Measurements from ENCODE around the gene PIGM. TPM values are rescaled to one million over a fixed set of nuclear protein-coding genes. Genes with fewer than 3 reads are reported as not detected.

PIGM gene
- total RNA-seq, 1 donor from 2014 or later, result 6.5 TPM

GRCh38 chr1:159986093-159986492 is 45.7 kb downstream of the PIGM start:
- Mint-ChIP-seq H3K36me3 (ENCODE audit: low read depth) (peaks cover 7% of the 10 kb centered on the region), H3K27me3 (ENCODE audit: low read depth) (peaks cover 58% of the 10 kb centered on the region), H3K4me3 (ENCODE audit: unreplicated experiment) (no peak overlapping the region), H3K27ac (ENCODE audit: unreplicated experiment) (no peak overlapping the region), H3K9me3 (ENCODE audit: low read depth) (peaks cover 3% of the 10 kb centered on the region), H3K4me1 (ENCODE audit: low read depth) (no peaks in the 10 kb centered on the region)
- TF ChIP-seq, protein P1, sequence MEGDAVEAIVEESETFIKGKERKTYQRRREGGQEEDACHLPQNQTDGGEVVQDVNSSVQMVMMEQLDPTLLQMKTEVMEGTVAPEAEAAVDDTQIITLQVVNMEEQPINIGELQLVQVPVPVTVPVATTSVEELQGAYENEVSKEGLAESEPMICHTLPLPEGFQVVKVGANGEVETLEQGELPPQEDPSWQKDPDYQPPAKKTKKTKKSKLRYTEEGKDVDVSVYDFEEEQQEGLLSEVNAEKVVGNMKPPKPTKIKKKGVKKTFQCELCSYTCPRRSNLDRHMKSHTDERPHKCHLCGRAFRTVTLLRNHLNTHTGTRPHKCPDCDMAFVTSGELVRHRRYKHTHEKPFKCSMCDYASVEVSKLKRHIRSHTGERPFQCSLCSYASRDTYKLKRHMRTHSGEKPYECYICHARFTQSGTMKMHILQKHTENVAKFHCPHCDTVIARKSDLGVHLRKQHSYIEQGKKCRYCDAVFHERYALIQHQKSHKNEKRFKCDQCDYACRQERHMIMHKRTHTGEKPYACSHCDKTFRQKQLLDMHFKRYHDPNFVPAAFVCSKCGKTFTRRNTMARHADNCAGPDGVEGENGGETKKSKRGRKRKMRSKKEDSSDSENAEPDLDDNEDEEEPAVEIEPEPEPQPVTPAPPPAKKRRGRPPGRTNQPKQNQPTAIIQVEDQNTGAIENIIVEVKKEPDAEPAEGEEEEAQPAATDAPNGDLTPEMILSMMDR (IDR thresholded peaks at IDR 0.05), result no peak
- no peak for DNase-seq (ENCODE audit: low spot score)

- H3K4me3 Mint-ChIP-seq (ENCODE audit: unreplicated experiment), result no peak overlapping the region
- H3K27me3 Mint-ChIP-seq (ENCODE audit: low read depth), result peaks cover 58% of the 10 kb centered on the region
- no peak for DNase-seq (ENCODE audit: low spot score)
- H3K36me3 Mint-ChIP-seq (ENCODE audit: low read depth), result peaks cover 9% of the 10 kb centered on the region
- no peaks in the 10 kb centered on the region for H3K4me1 Mint-ChIP-seq (ENCODE audit: low read depth)
- H3K9me3 Mint-ChIP-seq (ENCODE audit: low read depth), result peaks cover 3% of the 10 kb centered on the region
- TF ChIP-seq, protein P1 (IDR thresholded peaks at IDR 0.05), result no peak
- no peak overlapping the region for H3K27ac Mint-ChIP-seq (ENCODE audit: unreplicated experiment)
Observed at GRCh38 chr1:159985473-159985872, 46.3 kb downstream of the PIGM start.

DNA sequence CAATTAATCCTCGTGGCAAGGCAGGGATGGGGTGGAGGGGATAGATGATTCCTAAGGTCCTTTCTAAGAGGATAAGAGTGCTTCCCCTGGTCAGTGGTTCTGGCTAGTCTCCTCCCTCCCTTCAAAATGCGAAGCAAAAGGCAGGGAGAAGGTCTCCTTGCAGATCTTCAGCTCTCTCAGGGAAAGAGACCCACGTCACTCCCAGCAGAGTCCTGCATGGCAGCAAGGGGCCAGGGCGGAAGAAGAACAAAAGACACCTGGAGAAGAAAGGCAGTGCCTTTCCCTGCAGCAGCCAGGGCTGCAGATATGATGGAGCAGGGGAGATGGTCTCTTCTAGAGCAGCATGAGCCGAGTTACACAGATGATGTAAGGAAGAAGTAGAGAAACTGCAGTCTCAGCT is 48.1 kb downstream of the PIGM start:
- no peaks in the 10 kb centered on the region for H3K4me1 Mint-ChIP-seq (ENCODE audit: low read depth)
- H3K4me3 Mint-ChIP-seq (ENCODE audit: unreplicated experiment), result no peak overlapping the region

DNA sequence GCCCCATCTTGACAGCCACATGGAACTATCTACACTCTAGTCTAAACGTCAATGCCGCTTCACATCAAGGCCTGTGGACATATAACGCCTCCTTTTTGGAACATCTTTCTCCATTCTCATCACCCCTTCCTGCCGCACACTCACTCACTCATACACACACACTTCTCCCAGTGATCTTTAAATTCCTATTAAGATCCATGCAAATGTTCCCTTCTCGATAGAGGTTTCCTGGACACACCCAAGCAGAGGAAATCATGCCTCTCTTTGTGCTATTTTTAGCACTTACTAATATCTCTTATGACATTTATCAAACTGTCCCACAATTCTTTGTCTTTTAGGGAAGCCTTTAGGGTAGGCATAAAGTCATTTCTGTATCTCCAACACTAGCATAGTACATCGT is 49.5 kb downstream of the PIGM start:
- H3K4me3 Mint-ChIP-seq (ENCODE audit: unreplicated experiment), result no peak overlapping the region
- peaks cover 9% of the 10 kb centered on the region for H3K36me3 Mint-ChIP-seq (ENCODE audit: low read depth)
- no peaks in the 10 kb centered on the region for H3K4me1 Mint-ChIP-seq (ENCODE audit: low read depth)
- peaks cover 70% of the 10 kb centered on the region for H3K27me3 Mint-ChIP-seq (ENCODE audit: low read depth)
- TF ChIP-seq, protein P1 (IDR thresholded peaks at IDR 0.05), result no peak
- no peak for DNase-seq (ENCODE audit: low spot score)
- no peak overlapping the region for H3K27ac Mint-ChIP-seq (ENCODE audit: unreplicated experiment)
- H3K9me3 Mint-ChIP-seq (ENCODE audit: low read depth), result peaks cover 3% of the 10 kb centered on the region

More for the DNA sequence above, 48.1 kb downstream of the PIGM start:
- TF ChIP-seq, protein P1 (IDR thresholded peaks at IDR 0.05), result no peak
- peaks cover 3% of the 10 kb centered on the region for H3K9me3 Mint-ChIP-seq (ENCODE audit: low read depth)
- DNase-seq (ENCODE audit: low spot score), result no peak
- no peak overlapping the region for H3K27ac Mint-ChIP-seq (ENCODE audit: unreplicated experiment)
- H3K27me3 Mint-ChIP-seq (ENCODE audit: low read depth), result peaks cover 65% of the 10 kb centered on the region
- peaks cover 9% of the 10 kb centered on the region for H3K36me3 Mint-ChIP-seq (ENCODE audit: low read depth)

GRCh38 chr1:159981351-159982055 is 50.3 kb downstream of the PIGM start:
- TF ChIP-seq, protein P1 (IDR thresholded peaks at IDR 0.05), result no peak
- no peaks in the 10 kb centered on the region for H3K4me1 Mint-ChIP-seq (ENCODE audit: low read depth)
- H3K27ac Mint-ChIP-seq (ENCODE audit: unreplicated experiment), result no peak overlapping the region
- peaks cover 3% of the 10 kb centered on the region for H3K9me3 Mint-ChIP-seq (ENCODE audit: low read depth)
- H3K27me3 Mint-ChIP-seq (ENCODE audit: low read depth), result peaks cover 69% of the 10 kb centered on the region
- H3K4me3 Mint-ChIP-seq (ENCODE audit: unreplicated experiment), result no peak overlapping the region
- DNase-seq (ENCODE audit: low spot score), result no peak
- H3K36me3 Mint-ChIP-seq (ENCODE audit: low read depth), result peaks cover 9% of the 10 kb centered on the region
